KOPT-K1 (cell line): ENCODE results near the gene SGCA.

Experiments
- H3K27ac ChIP-seq: fragments of 200-600 bp; sonication (generic); 2 replicates; pipeline ENCODE4 v1.5.1; 2016; ENCODE audit warnings: antibody characterized with exemption, mild to moderate bottlenecking, low read depth, low read length; ENCODE audit not compliant: poor library complexity, severe bottlenecking
- H3K36me3 ChIP-seq: fragments of 200-600 bp; sonication (generic); 2 replicates; pipeline ENCODE4 v1.5.1; 2017; ENCODE audit warnings: antibody characterized with exemption, mild to moderate bottlenecking, low read length, moderate library complexity; ENCODE audit not compliant: insufficient read depth
- H3K9me3 ChIP-seq: fragments of 200-600 bp; sonication (generic); 2 replicates; pipeline ENCODE4 v1.5.1; 2017; ENCODE audit warnings: antibody characterized with exemption, low read length, mild to moderate bottlenecking; ENCODE audit not compliant: insufficient read depth, poor library complexity, severe bottlenecking

Gene SGCA

GRCh38 chr17:50130559-50131305, 35.1 kb upstream of the SGCA start:
- H3K36me3 ChIP-seq: peaks cover 23% of the 10 kb centered on the region; the same call in 1 of the 2 replicates
- H3K27ac ChIP-seq: no peak overlapping the region
- H3K9me3 ChIP-seq: no peaks in the 10 kb centered on the region

- Histone ChIP-seq H3K36me3 (peaks cover 39% of the 10 kb centered on the region; the same call in 1 of the 2 replicates), H3K27ac (no peak overlapping the region), H3K9me3 (no peaks in the 10 kb centered on the region)
Measured at GRCh38 chr17:50132104-50132794, 33.6 kb upstream of the SGCA start.

- Histone ChIP-seq H3K36me3 (peaks cover 48% of the 10 kb centered on the region), H3K27ac (no peak overlapping the region), H3K9me3 (no peaks in the 10 kb centered on the region)
Measured at GRCh38 chr17:50133028-50133768, 32.6 kb upstream of the SGCA start.

- peaks cover 53% of the 10 kb centered on the region for H3K36me3 ChIP-seq
- H3K9me3 ChIP-seq: no peaks in the 10 kb centered on the region
- no peak overlapping the region for H3K27ac ChIP-seq
Measured at GRCh38 chr17:50133769-50134099, 32.1 kb upstream of the SGCA start.

- no peaks in the 10 kb centered on the region for H3K9me3 ChIP-seq
- peaks cover 61% of the 10 kb centered on the region for H3K36me3 ChIP-seq
- no peak overlapping the region for H3K27ac ChIP-seq
Measured at GRCh38 chr17:50134206-50135110, 31.3 kb upstream of the SGCA start.

- H3K36me3 ChIP-seq: peaks cover 66% of the 10 kb centered on the region
- no peak overlapping the region for H3K27ac ChIP-seq
- no peaks in the 10 kb centered on the region for H3K9me3 ChIP-seq
Measured at GRCh38 chr17:50135316-50136095, 30.3 kb upstream of the SGCA start.

GRCh38 chr17:50136096-50136687, 29.6 kb upstream of the SGCA start:
- no peak overlapping the region for H3K27ac ChIP-seq
- H3K36me3 ChIP-seq: peaks cover 73% of the 10 kb centered on the region
- no peaks in the 10 kb centered on the region for H3K9me3 ChIP-seq

GRCh38 chr17:50137042-50137441, 28.8 kb upstream of the SGCA start:
- Histone ChIP-seq H3K36me3 (peaks cover 81% of the 10 kb centered on the region), H3K27ac (no peak overlapping the region)

GRCh38 chr17:50139185-50139783, 26.5 kb upstream of the SGCA start:
- Histone ChIP-seq H3K36me3 (peaks cover 91% of the 10 kb centered on the region), H3K9me3 (no peaks in the 10 kb centered on the region), H3K27ac (no peak overlapping the region)

More at GRCh38 chr17:50137042-50137441, 28.8 kb upstream of the SGCA start:
- no peaks in the 10 kb centered on the region for H3K9me3 ChIP-seq

- Histone ChIP-seq H3K36me3 (peaks cover 93% of the 10 kb centered on the region), H3K9me3 (no peaks in the 10 kb centered on the region), H3K27ac (peak overlapping the region; percentile 48)
Measured at GRCh38 chr17:50139950-50140885, 25.6 kb upstream of the SGCA start.

GRCh38 chr17:50141026-50141744, 24.6 kb upstream of the SGCA start:
- Histone ChIP-seq H3K36me3 (peaks cover 86% of the 10 kb centered on the region), H3K27ac (peak overlapping the region; percentile 48), H3K9me3 (no peaks in the 10 kb centered on the region)

GRCh38 chr17:50141745-50142110, 24.1 kb upstream of the SGCA start:
- Histone ChIP-seq H3K9me3 (no peaks in the 10 kb centered on the region), H3K36me3 (peaks cover 81% of the 10 kb centered on the region), H3K27ac (no peak overlapping the region)
